Esophagus (tissue), 2 donors: Measurements from ENCODE around the gene MRGPRE. TPM values are rescaled to one million over a fixed set of nuclear protein-coding genes. Genes with fewer than 3 reads are reported as not detected.

Experiments
- H3K27ac ChIP-seq, 2 donors: one replicate each; pipeline ENCODE4 v1.5.1; 2013; ENCODE audit warnings: low read depth in 2 of 2, mild to moderate bottlenecking in 2 of 2, inconsistent platforms in 1 of 2, low read length in 1 of 2, moderate library complexity in 1 of 2
- H3K27me3 ChIP-seq, 2 donors: one replicate each; pipeline ENCODE4 v1.6.1; 2013; ENCODE audit warnings: low read length in 2 of 2, control low read depth in 1 of 2, mild to moderate bottlenecking in 1 of 2; ENCODE audit not compliant: insufficient read depth in 2 of 2, control insufficient read depth in 1 of 2
- H3K36me3 ChIP-seq, 2 donors: one replicate each; pipeline ENCODE4 v1.6.1; 2013; ENCODE audit warnings: low read length in 1 of 2; ENCODE audit not compliant: control insufficient read depth in 2 of 2, insufficient read depth in 2 of 2
- H3K4me1 ChIP-seq, 2 donors: one replicate each; pipeline ENCODE4 v1.6.1; 2013; ENCODE audit warnings: low read length in 1 of 2; ENCODE audit not compliant: control insufficient read depth in 2 of 2, insufficient read depth in 2 of 2
- H3K4me3 ChIP-seq, 2 donors: one replicate each; pipeline ENCODE4 v1.5.1; 2013; ENCODE audit warnings: low read length in 2 of 2, mild to moderate bottlenecking in 2 of 2, low read depth in 1 of 2, moderate library complexity in 1 of 2
- H3K9me3 ChIP-seq, 2 donors: one replicate each; pipeline ENCODE4 v1.6.1; 2013; ENCODE audit warnings: mild to moderate bottlenecking in 2 of 2, low read depth in 1 of 2, low read length in 1 of 2, moderate library complexity in 1 of 2; ENCODE audit not compliant: control insufficient read depth in 2 of 2, insufficient read depth in 1 of 2
- WGBS, 2 donors: extraction: QIAGEN DNeasy Blood & Tissue Kit; methylation state at CpG; one replicate each; pipeline ENCODE4 v1.1.7; 2013; 5-methylcytosine and 5-hydroxymethylcytosine counted together
- polyA plus RNA-seq, 2 donors: library from polyadenylated mRNA; stranded (reverse); fragments of 200-250 nt; gene quantifications; one replicate each; pipeline ENCODE4 v1.2.3, GENCODE V29; 2013
- donor health status: healthy with polysubstance abuse.
- donor health status: Bipolar disorder and iron deficiency.

The MRGPRE gene
- polyA plus RNA-seq, 2 donors = not detected

- H3K36me3 ChIP-seq = no peaks in the 10 kb centered on the region
- no peak overlapping the region for H3K4me3 ChIP-seq
- WGBS, 2 donors = 88 to 89% methylated on average over 6 of the region's 6 CpGs
- no peaks in the 10 kb centered on the region for H3K4me1 ChIP-seq
- no peaks in the 10 kb centered on the region for H3K27me3 ChIP-seq
- H3K9me3 ChIP-seq = no peaks in the 10 kb centered on the region
- H3K27ac ChIP-seq = no peak overlapping the region
These were observed 48.7 kb downstream of the MRGPRE start for GRCh38 chr11:3183523-3183922.

DNA sequence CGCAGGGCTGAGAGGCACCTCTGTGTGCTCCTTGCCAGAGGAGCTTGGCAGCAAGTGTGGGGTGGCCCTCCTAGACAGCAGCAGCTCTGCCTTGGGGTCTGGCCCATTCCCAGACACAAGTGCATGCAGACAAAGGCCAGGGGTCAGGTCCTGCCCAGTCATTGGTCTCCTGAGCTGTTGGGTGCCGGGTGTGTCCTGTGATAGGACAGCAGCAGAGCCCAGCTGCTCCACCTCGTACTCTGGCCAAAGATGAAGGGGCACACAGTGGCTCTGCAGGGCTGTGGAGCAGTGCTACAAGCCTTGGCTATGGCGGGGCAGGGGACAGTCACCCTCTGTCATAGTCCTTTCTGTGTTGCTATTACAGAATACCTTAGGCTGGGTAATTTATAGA, 49.8 kb downstream of the MRGPRE start:
- no peak overlapping the region for H3K4me3 ChIP-seq
- 85 to 92% methylated on average over 4 of the region's 4 CpGs for WGBS, 2 donors
- no peaks in the 10 kb centered on the region for H3K36me3 ChIP-seq
- no peaks in the 10 kb centered on the region for H3K27me3 ChIP-seq
- no peak overlapping the region for H3K27ac ChIP-seq
- no peaks in the 10 kb centered on the region for H3K4me1 ChIP-seq
- no peaks in the 10 kb centered on the region for H3K9me3 ChIP-seq

- WGBS, 2 donors = 88% methylated on average over 12 of the region's 12 CpGs
- Histone ChIP-seq H3K4me1 (no peaks in the 10 kb centered on the region), H3K27me3 (no peaks in the 10 kb centered on the region), H3K27ac (no peak overlapping the region), H3K36me3 (no peaks in the 10 kb centered on the region), H3K4me3 (no peak overlapping the region), H3K9me3 (no peaks in the 10 kb centered on the region)
These were observed 50.3 kb downstream of the MRGPRE start for GRCh38 chr11:3181725-3182461.

- no peaks in the 10 kb centered on the region for H3K4me1 ChIP-seq
- H3K9me3 ChIP-seq = peaks cover 0 to 3% of the 10 kb centered on the region in 2 donors
- no peak overlapping the region for H3K27ac ChIP-seq
- H3K4me3 ChIP-seq = no peak overlapping the region
- H3K27me3 ChIP-seq = no peaks in the 10 kb centered on the region
- no peaks in the 10 kb centered on the region for H3K36me3 ChIP-seq
- WGBS, 2 donors = 79 to 86% methylated on average over 5 of the region's 5 CpGs
These were observed 51.3 kb downstream of the MRGPRE start for GRCh38 chr11:3180869-3181268.

- Histone ChIP-seq H3K9me3 (peaks cover 0 to 3% of the 10 kb centered on the region in 2 donors), H3K27ac (no peak overlapping the region), H3K36me3 (no peaks in the 10 kb centered on the region), H3K4me3 (no peak overlapping the region), H3K4me1 (no peaks in the 10 kb centered on the region), H3K27me3 (no peaks in the 10 kb centered on the region)
- 55 to 56% methylated on average over 2 of the region's 2 CpGs for WGBS, 2 donors
These were observed 53.9 kb downstream of the MRGPRE start for GRCh38 chr11:3178349-3178748.

- 68 to 78% methylated on average over 2 of the region's 2 CpGs for WGBS, 2 donors
These were observed 54.3 kb downstream of the MRGPRE start for GRCh38 chr11:3177931-3178330.

More at GRCh38 chr11:3177931-3178330, 54.3 kb downstream of the MRGPRE start:
- Histone ChIP-seq H3K27me3 (no peaks in the 10 kb centered on the region), H3K36me3 (no peaks in the 10 kb centered on the region), H3K9me3 (peaks cover 0 to 3% of the 10 kb centered on the region in 2 donors), H3K4me3 (no peak overlapping the region), H3K4me1 (no peaks in the 10 kb centered on the region), H3K27ac (no peak overlapping the region)

Other genes starting within 250 kb of the MRGPRE start
- gene NAP1L4, start 240.1 kb downstream of the MRGPRE start, polyA plus RNA-seq = 10 to 100 TPM; 66.0 to 68.6 TPM
- gene CARS1, start 175.0 kb downstream of the MRGPRE start, polyA plus RNA-seq = 10 to 100 TPM; 22.8 to 29.0 TPM
- gene OSBPL5, start 67.1 kb downstream of the MRGPRE start, polyA plus RNA-seq = 10 to 100 TPM; 10.4 to 12.6 TPM
- not detected for gene MRGPRG, start 13.6 kb downstream of the MRGPRE start, polyA plus RNA-seq
- 1 to 10 TPM; 7.4 to 9.5 TPM for gene ZNF195, start 146.7 kb upstream of the MRGPRE start, polyA plus RNA-seq